HG02798 (cell line): ENCODE data around the gene RYR3.

Experiments
- ATAC-seq: cut with Tn5 transposase; IDR thresholded peaks from one replicate; pipeline ENCODE4 v1.9.1; 2021; ENCODE audit warnings: mild to moderate bottlenecking; ENCODE audit not compliant: unreplicated experiment, poor library complexity

The RYR3 gene

DNA sequence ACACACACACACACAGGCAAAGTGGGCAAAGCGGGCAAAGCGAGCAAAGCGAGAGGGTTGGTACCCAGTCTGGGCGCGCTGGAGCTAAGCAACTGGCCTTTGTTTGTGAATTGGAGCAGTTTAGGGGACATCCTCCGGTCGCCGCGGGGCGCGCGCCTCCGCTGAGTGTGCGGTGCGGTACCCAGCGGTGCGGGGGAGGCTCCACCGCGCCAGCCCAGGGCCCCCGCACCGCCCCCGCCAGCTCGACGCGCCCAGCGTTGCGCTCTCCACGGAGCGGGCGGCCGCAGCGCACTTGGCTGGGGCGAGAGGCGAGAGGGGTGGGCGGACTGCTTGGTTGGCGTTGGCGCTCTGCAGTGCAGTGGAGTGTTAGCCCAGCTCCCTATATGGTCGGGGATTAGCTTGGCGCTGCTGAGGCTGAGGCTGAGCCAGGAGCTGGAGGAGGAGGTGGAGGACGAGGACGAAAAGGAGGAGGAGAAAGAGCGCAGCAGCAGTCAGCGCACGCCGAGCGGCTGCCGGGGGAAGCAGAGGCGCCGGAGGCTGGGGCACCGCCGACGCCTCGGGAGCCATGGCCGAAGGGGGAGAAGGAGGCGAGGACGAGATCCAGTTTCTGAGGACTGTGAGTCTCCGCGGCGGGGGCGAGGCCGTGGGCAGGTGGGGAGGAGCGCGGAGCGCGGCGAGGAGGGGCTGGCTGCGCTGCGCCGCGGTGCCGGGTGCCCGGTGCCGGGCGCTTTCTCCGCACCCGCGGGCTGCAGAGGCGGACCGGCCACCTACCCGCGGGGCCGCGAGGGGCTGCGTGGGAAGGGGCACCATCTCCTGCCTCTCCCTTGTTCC lies at the start of gene RYR3:
TSS of gene RYR3 (plus strand) at position 487 of the 831 bp plus-strand sequence. CDS start at position 566, 79 bp downstream.
- ATAC-seq = no peak

GRCh38 chr15:33262306-33262705 lies 48.5 kb upstream of the RYR3 start:
- no peak for ATAC-seq

DNA sequence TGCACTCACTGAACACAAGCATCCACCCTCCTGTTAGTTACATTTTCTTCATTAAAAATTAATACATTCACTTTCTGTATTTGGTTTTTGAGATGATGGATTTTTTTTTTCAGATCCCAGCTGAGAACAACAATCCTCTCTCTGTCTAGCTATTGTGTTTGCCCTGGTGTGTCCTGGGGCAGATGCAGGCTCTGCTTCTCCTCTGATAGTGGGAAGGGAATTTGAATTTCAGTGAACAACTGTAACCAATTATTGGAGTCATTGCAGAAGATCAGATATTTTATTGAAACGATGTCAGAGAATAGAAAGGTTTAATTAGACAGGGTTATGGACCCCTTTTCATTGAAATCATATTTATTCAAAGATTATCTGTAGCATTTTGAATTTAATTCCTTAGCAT lies 33.1 kb upstream of the RYR3 start:
- no peak for ATAC-seq

- no peak for ATAC-seq
Measured at GRCh38 chr15:33278816-33279612, 31.8 kb upstream of the RYR3 start.

GRCh38 chr15:33279613-33280205 lies 31.1 kb upstream of the RYR3 start:
- no peak for ATAC-seq

DNA sequence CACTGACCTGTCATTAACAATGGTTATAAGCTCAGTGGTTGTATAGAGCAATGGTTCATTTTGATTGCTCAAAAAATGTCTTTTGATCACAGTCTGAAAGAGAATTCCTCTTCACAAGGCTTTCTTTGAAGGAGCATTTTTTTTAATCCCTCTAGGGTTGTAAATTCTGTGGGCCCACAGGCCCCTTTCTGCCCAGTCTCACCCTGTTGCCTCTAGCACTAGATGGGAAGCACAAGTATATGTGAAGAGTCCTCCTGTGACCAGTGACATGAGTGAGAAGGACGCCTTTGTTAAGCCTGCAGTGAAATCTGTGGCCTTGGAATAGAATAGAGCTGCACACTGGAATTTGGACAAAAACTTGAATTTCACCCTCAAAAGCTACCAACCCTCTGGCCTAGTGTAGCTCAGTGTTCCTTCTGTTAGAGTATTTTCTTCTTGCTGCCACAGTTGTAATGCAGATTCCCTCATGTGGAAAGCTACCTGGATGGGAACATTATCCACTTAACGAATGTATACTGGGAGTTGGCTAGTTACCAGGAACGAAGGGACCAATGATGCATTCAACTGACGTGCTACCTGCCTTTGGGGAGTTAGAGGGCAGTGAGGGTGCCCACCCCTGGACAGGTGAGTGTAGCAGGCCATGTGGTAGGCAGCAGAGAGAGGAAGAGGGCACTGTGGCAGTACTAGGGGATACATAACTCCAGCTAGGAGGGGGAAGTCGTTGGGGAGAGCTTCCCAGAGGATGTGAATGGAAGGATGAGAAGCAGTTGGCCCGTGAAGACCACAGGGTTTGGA lies 28.3 kb upstream of the RYR3 start:
- no peak for ATAC-seq

DNA sequence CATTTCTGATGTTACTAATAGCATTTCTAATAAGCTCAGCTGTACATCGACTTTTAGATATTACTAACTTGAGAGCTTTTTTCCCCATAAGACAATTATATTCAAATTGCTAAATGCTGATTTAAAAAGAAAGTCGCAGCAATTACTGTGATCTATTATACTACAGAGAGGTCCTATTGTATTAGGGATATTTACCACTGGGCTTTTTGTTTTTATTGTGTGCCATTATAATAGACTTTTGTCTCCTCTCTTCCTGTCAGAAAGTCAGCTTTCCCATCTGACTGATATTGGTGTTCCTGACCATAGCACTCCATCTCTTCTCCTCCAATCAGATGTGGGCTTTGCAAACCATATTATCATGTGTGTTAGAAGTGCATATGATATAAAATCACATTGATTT lies 27.2 kb upstream of the RYR3 start:
- ATAC-seq = no peak

GRCh38 chr15:33284336-33284735 lies 26.4 kb upstream of the RYR3 start:
- no peak for ATAC-seq

DNA sequence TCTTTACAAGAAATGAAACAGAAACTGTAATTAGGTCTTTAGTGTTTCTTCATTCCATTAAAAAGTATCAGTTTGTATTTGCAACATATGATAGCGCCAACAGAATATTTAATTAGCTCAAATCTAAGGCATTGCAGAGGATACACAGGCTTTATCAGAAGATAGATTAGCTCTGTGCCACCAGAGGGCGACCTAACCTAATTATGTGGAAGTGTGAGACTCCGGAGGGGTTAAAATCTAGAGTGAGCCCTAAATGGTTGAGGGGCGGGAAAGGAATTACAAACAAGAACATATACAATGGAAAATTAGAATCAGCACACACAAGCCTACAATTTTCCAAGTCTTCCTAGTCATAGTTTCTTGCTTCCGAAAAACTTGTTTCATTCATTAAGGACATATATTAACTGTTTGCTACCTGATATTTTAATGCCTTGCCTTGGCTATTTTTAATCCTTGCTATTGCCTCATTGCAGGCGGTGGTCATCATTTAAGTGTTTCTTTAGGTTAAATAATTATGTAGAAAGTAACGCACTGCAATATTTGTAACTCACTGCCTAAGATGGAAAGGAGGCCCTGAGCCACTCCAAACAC lies 18.0 kb upstream of the RYR3 start:
- ATAC-seq = no peak

- no peak for ATAC-seq
Measured at GRCh38 chr15:33293713-33294334, 16.9 kb upstream of the RYR3 start.

- ATAC-seq = no peak
Measured at GRCh38 chr15:33296050-33296449, 14.7 kb upstream of the RYR3 start.

- ATAC-seq = no peak
Measured at GRCh38 chr15:33296856-33297255, 13.9 kb upstream of the RYR3 start.

DNA sequence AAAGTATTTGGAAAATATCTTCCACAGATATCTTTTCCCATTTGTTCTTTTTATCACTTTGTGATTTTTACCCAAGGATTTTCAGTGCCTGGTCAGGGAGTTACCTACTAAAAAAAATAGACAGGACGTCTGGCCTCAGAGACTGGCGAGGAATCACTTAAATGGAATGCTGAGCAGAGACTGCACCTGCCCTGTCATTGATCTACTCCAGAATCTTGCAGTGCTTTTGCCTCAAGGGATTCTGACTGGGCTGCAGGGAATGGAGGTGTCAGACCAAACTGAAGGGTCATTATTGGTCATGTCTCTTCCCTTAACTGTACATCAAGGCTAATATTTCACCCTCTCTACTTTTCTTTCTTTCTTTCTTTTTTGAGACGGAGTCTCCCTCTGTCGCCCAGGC lies 12.1 kb upstream of the RYR3 start:
- ATAC-seq = no peak

DNA sequence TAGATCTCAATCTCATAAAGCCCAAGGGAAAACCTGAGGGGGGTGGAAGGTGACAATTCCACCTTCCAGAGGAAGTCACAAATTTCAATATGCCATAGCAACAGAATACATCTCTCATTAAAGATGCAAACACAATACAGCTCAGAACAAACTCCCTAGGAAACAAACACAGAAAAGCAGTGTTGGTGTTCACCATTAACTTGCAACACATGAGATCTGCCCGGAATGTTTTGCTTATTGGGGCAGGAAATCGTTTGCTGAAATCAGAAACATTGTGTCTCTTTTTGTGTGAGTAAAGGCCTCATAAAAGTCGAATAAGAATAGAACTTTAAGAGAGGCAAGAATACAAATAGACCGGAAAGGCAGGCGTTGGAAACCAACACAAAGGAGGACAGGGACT lies 5.8 kb upstream of the RYR3 start:
- no peak for ATAC-seq

GRCh38 chr15:33309602-33310276 lies 1.0 kb upstream of the RYR3 start:
- ATAC-seq = peak; percentile 54

DNA sequence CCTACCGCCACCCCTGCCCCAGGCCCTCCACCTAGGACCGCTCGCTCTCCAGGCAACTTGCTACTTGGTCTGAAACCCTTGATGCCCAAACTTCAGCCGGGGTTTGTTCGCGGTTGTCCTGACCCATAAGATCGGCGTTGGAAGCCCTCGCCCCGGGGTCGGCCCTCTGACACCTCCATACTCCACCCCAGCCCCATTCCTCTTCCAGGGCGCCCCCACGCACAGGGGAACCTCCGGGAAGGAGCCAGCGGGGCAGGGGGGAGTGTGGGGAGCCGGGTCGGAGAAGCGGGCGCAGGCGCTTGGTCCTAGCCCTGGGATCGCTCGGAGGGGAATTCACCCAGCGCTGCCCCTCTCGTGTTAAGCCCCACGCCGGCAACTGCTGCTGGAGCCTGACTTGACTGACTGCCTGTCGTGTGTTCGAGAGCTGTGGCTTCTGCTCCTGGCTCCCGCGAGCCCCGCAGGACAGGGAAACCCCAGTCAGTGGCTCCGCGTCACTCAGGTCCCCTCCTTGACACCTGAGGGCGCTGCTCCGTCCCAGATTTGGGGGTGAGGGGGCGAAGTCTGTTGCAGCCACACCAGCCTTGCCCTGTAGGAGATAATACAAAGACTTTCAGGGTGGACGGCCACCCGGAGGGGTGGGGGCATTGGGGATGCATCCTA lies 675 bp downstream of the RYR3 start:
- ATAC-seq = no peak

GRCh38 chr15:33313491-33313890 lies 2.7 kb downstream of the RYR3 start:
- no peak for ATAC-seq

DNA sequence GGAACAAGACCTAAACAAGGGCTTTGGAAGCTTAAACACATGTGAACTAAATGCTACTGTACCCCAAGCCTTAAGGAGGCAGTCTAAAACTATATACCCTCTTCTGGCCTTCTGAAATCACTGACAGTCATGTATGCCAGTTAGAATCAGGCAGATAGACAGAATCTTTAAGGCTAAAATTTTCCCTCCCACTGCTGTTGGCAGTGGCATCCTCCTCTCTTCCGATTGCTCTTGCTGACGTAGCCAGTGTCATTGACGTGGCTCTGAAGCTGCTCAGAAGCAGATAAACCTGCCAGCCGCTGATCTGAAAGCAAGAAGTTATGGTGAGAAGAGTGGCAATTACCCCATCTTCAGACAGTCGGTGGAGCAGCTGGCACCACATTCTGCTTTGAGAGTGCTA lies 3.3 kb downstream of the RYR3 start:
- ATAC-seq = no peak

DNA sequence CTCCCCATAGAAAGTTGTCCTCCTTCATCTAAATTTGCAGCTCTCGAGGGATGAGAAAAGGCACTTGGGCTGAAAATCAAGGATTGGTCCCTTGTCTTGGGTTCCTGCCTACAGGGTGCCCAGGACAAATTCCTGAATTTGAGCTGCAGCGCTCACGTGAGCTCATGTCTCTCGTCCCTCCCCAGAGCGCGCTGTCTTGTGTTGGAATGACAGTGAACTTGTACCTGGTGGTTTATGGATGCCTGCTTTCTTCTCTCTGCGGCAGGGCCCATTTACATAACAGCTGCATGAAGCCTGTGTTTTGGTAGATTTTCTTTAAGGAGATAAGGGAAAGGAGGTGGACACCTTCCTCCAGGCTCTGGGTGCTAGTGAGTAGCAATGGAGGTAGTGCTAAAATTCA lies 4.3 kb downstream of the RYR3 start:
- ATAC-seq = no peak
